Astrocyte of the cerebellum (primary cell): ENCODE results near the gene NDFIP2.

Experiments used
- DNase-seq: peaks from one replicate; pipeline ENCODE4 v3.0.0-alpha.2; 2011; ENCODE audit warnings: low read depth
- H3K4me3 ChIP-seq: 2 replicates; pipeline ENCODE4 v1.5.1; 2011; ENCODE audit warnings: mild to moderate bottlenecking, low read depth, low read length, moderate library complexity
- CTCF ChIP-seq: IDR thresholded peaks from 2 replicates; pipeline ENCODE4 v1.5.1; 2012; ENCODE audit warnings: low read length, low read depth, moderate library complexity, mild to moderate bottlenecking; ENCODE audit errors: missing control alignments
- in situ Hi-C: cut with HindIII; loops from 2 replicates; pipeline ENCODE4 v1.10.0; 2017; ENCODE audit warnings: low sequenced_read_pairs

The NDFIP2 gene

GRCh38 chr13:79540504-79540903 is 59.5 kb downstream of the NDFIP2 start:
- no peak for DNase-seq
- no peak overlapping the region for H3K4me3 ChIP-seq
- in situ Hi-C loops: no loop called here
- no peak for TF ChIP-seq CTCF

- TF ChIP-seq CTCF: peak; percentile 28
- peak; percentile 68 for DNase-seq
- H3K4me3 ChIP-seq: no peak overlapping the region
- in situ Hi-C loops: no loop called here
These were observed 60.6 kb downstream of the NDFIP2 start for GRCh38 chr13:79541426-79542049.

- in situ Hi-C loops: no loop called here
- no peak for TF ChIP-seq CTCF
- DNase-seq: no peak
- no peak overlapping the region for H3K4me3 ChIP-seq
These were observed 62.9 kb downstream of the NDFIP2 start for GRCh38 chr13:79543883-79544282.

- TF ChIP-seq CTCF: no peak
- no peak for DNase-seq
- H3K4me3 ChIP-seq: no peak overlapping the region
- in situ Hi-C loops: no loop called here
These were observed 66.5 kb downstream of the NDFIP2 start for GRCh38 chr13:79547211-79548195.

- DNase-seq: peak; percentile 9
- in situ Hi-C loops: no loop called here
- no peak for TF ChIP-seq CTCF
- no peak overlapping the region for H3K4me3 ChIP-seq
These were observed 67.9 kb downstream of the NDFIP2 start for GRCh38 chr13:79548902-79549301.

GRCh38 chr13:79549355-79550106 is 68.6 kb downstream of the NDFIP2 start:
- peak; percentile 8 for DNase-seq
- in situ Hi-C loops: no loop called here
- TF ChIP-seq CTCF: no peak
- no peak overlapping the region for H3K4me3 ChIP-seq
